ENCODE results near the gene ATG14. TPM values are rescaled to one million over a fixed set of nuclear protein-coding genes. Genes with fewer than 3 reads are reported as not detected.

Gene ATG14
- total RNA-seq, 2 donors from 2014 or later: 5.7 to 6.4 TPM

- Mint-ChIP-seq H3K4me3 (peak overlapping the region; percentile 74 to 93), H3K36me3 (ENCODE audit: insufficient read depth in 2 of 2) (peaks cover 2 to 20% of the 10 kb centered on the region in 2 donors), H3K27ac (peak overlapping the region; percentile 100), H3K9me3 (no peaks in the 10 kb centered on the region), H3K27me3 (ENCODE audit: low read depth) (no peaks in the 10 kb centered on the region), H3K4me1 (ENCODE audit: low read depth) (peaks cover 48% of the 10 kb centered on the region)
- peak; percentile 34 to 50 for DNase-seq
- ATAC-seq (replicated peaks in 1 of 2): peak; percentile 84 to 90
Observed at GRCh38 chr14:55373784-55374705, 37.6 kb downstream of the ATG14 start.

GRCh38 chr14:55372825-55373224 is 38.8 kb downstream of the ATG14 start:
- no peaks in the 10 kb centered on the region for H3K9me3 Mint-ChIP-seq
- H3K27ac Mint-ChIP-seq: peak overlapping the region; percentile 59
- no peak overlapping the region for H3K4me3 Mint-ChIP-seq

GRCh38 chr14:55372423-55372822 is 39.2 kb downstream of the ATG14 start:
- DNase-seq (no peak), ATAC-seq (replicated peaks in 1 of 2) (no peak)
- H3K9me3 Mint-ChIP-seq: no peaks in the 10 kb centered on the region
- H3K27ac Mint-ChIP-seq: peak overlapping the region; percentile 25
- no peak overlapping the region for H3K4me3 Mint-ChIP-seq
- H3K27me3 Mint-ChIP-seq (ENCODE audit: low read depth): no peaks in the 10 kb centered on the region
- peaks cover 48% of the 10 kb centered on the region for H3K4me1 Mint-ChIP-seq (ENCODE audit: low read depth)
- H3K36me3 Mint-ChIP-seq (ENCODE audit: insufficient read depth in 2 of 2): peaks cover 2 to 18% of the 10 kb centered on the region in 2 donors

More at GRCh38 chr14:55372825-55373224, 38.8 kb downstream of the ATG14 start:
- Mint-ChIP-seq H3K27me3 (ENCODE audit: low read depth) (no peaks in the 10 kb centered on the region), H3K36me3 (ENCODE audit: insufficient read depth in 2 of 2) (peaks cover 2 to 20% of the 10 kb centered on the region in 2 donors), H3K4me1 (ENCODE audit: low read depth) (peaks cover 48% of the 10 kb centered on the region)
- ATAC-seq (replicated peaks in 1 of 2) (no peak), DNase-seq (no peak)

GRCh38 chr14:55370883-55371455 is 40.7 kb downstream of the ATG14 start:
- ATAC-seq (replicated peaks in 1 of 2) (no peak), DNase-seq (no peak)
- no peak overlapping the region for H3K27ac Mint-ChIP-seq
- H3K4me3 Mint-ChIP-seq: no peak overlapping the region
- H3K4me1 Mint-ChIP-seq (ENCODE audit: low read depth): peaks cover 41% of the 10 kb centered on the region
- H3K36me3 Mint-ChIP-seq (ENCODE audit: insufficient read depth in 2 of 2): peaks cover 0 to 6% of the 10 kb centered on the region in 2 donors
- H3K27me3 Mint-ChIP-seq (ENCODE audit: low read depth): no peaks in the 10 kb centered on the region
- H3K9me3 Mint-ChIP-seq: no peaks in the 10 kb centered on the region

GRCh38 chr14:55366271-55366670 is 45.4 kb downstream of the ATG14 start:
- Mint-ChIP-seq H3K27me3 (ENCODE audit: low read depth) (no peaks in the 10 kb centered on the region), H3K4me3 (no peak overlapping the region), H3K9me3 (no peaks in the 10 kb centered on the region), H3K27ac (no peak overlapping the region), H3K36me3 (ENCODE audit: insufficient read depth in 2 of 2) (peaks cover 0 to 4% of the 10 kb centered on the region in 2 donors), H3K4me1 (ENCODE audit: low read depth) (peaks cover 10% of the 10 kb centered on the region)
- ATAC-seq (replicated peaks in 1 of 2) (no peak), DNase-seq (no peak)

- Mint-ChIP-seq H3K4me3 (no peak overlapping the region), H3K27ac (no peak overlapping the region), H3K4me1 (ENCODE audit: low read depth) (peaks cover 15% of the 10 kb centered on the region), H3K27me3 (ENCODE audit: low read depth) (no peaks in the 10 kb centered on the region), H3K9me3 (no peaks in the 10 kb centered on the region), H3K36me3 (ENCODE audit: insufficient read depth in 2 of 2) (peaks cover 0 to 4% of the 10 kb centered on the region in 2 donors)
- ATAC-seq (replicated peaks in 1 of 2) (no peak), DNase-seq (no peak)
Observed at GRCh38 chr14:55361190-55361589, 50.4 kb downstream of the ATG14 start.

GRCh38 chr14:55359307-55359706 is 52.3 kb downstream of the ATG14 start:
- H3K4me1 Mint-ChIP-seq (ENCODE audit: low read depth): peaks cover 23% of the 10 kb centered on the region
- no peak for ATAC-seq (replicated peaks in 1 of 2)

GRCh38 chr14:55356913-55357312 is 54.7 kb downstream of the ATG14 start:
- H3K36me3 Mint-ChIP-seq (ENCODE audit: insufficient read depth in 2 of 2): peaks cover 0 to 4% of the 10 kb centered on the region in 2 donors
- H3K27me3 Mint-ChIP-seq (ENCODE audit: low read depth): no peaks in the 10 kb centered on the region
- H3K4me1 Mint-ChIP-seq (ENCODE audit: low read depth): peaks cover 29% of the 10 kb centered on the region
- H3K27ac Mint-ChIP-seq: no peak overlapping the region
- ATAC-seq (replicated peaks in 1 of 2) (no peak), DNase-seq (no peak)
- no peaks in the 10 kb centered on the region for H3K9me3 Mint-ChIP-seq
- no peak overlapping the region for H3K4me3 Mint-ChIP-seq

More at GRCh38 chr14:55359307-55359706, 52.3 kb downstream of the ATG14 start:
- H3K27me3 Mint-ChIP-seq (ENCODE audit: low read depth): no peaks in the 10 kb centered on the region
- H3K36me3 Mint-ChIP-seq (ENCODE audit: insufficient read depth in 2 of 2): peaks cover 0 to 4% of the 10 kb centered on the region in 2 donors
- DNase-seq: no peak
- no peak overlapping the region for H3K4me3 Mint-ChIP-seq
- H3K27ac Mint-ChIP-seq: no peak overlapping the region
- H3K9me3 Mint-ChIP-seq: no peaks in the 10 kb centered on the region

- Mint-ChIP-seq H3K36me3 (ENCODE audit: insufficient read depth in 2 of 2) (peaks cover 1 to 4% of the 10 kb centered on the region in 2 donors), H3K4me1 (ENCODE audit: low read depth) (peaks cover 21% of the 10 kb centered on the region), H3K27ac (no peak overlapping the region), H3K9me3 (no peaks in the 10 kb centered on the region), H3K27me3 (ENCODE audit: low read depth) (no peaks in the 10 kb centered on the region), H3K4me3 (no peak overlapping the region)
- DNase-seq: no peak
- no peak for ATAC-seq (replicated peaks in 1 of 2)
Observed at GRCh38 chr14:55355922-55356321, 55.7 kb downstream of the ATG14 start.

GRCh38 chr14:55354500-55354899 is 57.1 kb downstream of the ATG14 start:
- no peaks in the 10 kb centered on the region for H3K9me3 Mint-ChIP-seq

GRCh38 chr14:55353686-55354467 is 57.8 kb downstream of the ATG14 start:
- Mint-ChIP-seq H3K27me3 (ENCODE audit: low read depth) (no peaks in the 10 kb centered on the region), H3K36me3 (ENCODE audit: insufficient read depth in 2 of 2) (peaks cover 4 to 7% of the 10 kb centered on the region in 2 donors), H3K27ac (peak overlapping the region; percentile 55), H3K4me3 (peak overlapping the region; percentile 43 to 75), H3K4me1 (ENCODE audit: low read depth) (peaks cover 31% of the 10 kb centered on the region), H3K9me3 (no peaks in the 10 kb centered on the region)
- DNase-seq: no peak
- peak; percentile 59 to 64 for ATAC-seq (replicated peaks in 1 of 2)

More at GRCh38 chr14:55354500-55354899, 57.1 kb downstream of the ATG14 start:
- Mint-ChIP-seq H3K36me3 (ENCODE audit: insufficient read depth in 2 of 2) (peaks cover 4 to 7% of the 10 kb centered on the region in 2 donors), H3K27ac (peak overlapping the region; percentile 55), H3K27me3 (ENCODE audit: low read depth) (no peaks in the 10 kb centered on the region), H3K4me3 (peak overlapping the region; percentile 2 to 75), H3K4me1 (ENCODE audit: low read depth) (peaks cover 25% of the 10 kb centered on the region)
- ATAC-seq (replicated peaks in 1 of 2) (peak; percentile 87 to 88), DNase-seq (peak; percentile 60 to 62)

GRCh38 chr14:55352201-55352600 is 59.4 kb downstream of the ATG14 start:
- H3K27ac Mint-ChIP-seq: peak overlapping the region; percentile 13
- no peak for ATAC-seq (replicated peaks in 1 of 2)
- H3K4me1 Mint-ChIP-seq (ENCODE audit: low read depth): peaks cover 47% of the 10 kb centered on the region
- no peaks in the 10 kb centered on the region for H3K27me3 Mint-ChIP-seq (ENCODE audit: low read depth)
- peaks cover 4 to 7% of the 10 kb centered on the region in 2 donors for H3K36me3 Mint-ChIP-seq (ENCODE audit: insufficient read depth in 2 of 2)
- no peak for DNase-seq
- H3K9me3 Mint-ChIP-seq: no peaks in the 10 kb centered on the region
- no peak overlapping the region for H3K4me3 Mint-ChIP-seq
